CD4-positive, CD25-positive, alpha-beta regulatory T cell (primary cell): Measurements from ENCODE around the gene CABCOCO1. TPM values are rescaled to one million over a fixed set of nuclear protein-coding genes. Genes with fewer than 3 reads are reported as not detected.

Experiments used
- ATAC-seq, 2 donors: fragments of 150-1000 bp; cut with Tn5 transposase; one replicate each; pipeline ENCODE4 v1.10.0; 2021; ENCODE audit warnings: low read depth in 2 of 2, moderate number of reproducible peaks in 2 of 2, moderate library complexity in 1 of 2
- DNase-seq, 3 donors: peaks; one replicate each; pipeline versions ENCODE4 v3.0.0 to v3.0.0-alpha.2; 2012 to 2022; ENCODE audit warnings: mixed read lengths in 1 of 3
- H3K27ac ChIP-seq: one replicate; pipeline ENCODE4 v1.7.0; 2013; ENCODE audit warnings: mild to moderate bottlenecking, low read length; ENCODE audit not compliant: insufficient read depth, poor library complexity, severe bottlenecking
- H3K27me3 ChIP-seq: one replicate; pipeline ENCODE4 v1.7.0; 2013; ENCODE audit warnings: low read length; ENCODE audit not compliant: control insufficient read depth, insufficient read depth
- H3K36me3 ChIP-seq: one replicate; pipeline ENCODE4 v1.7.0; 2013; ENCODE audit warnings: mild to moderate bottlenecking, low read length, moderate library complexity; ENCODE audit not compliant: control insufficient read depth, insufficient read depth
- H3K4me1 ChIP-seq: 2 replicates; pipeline ENCODE4 v1.7.0; 2013; ENCODE audit warnings: mild to moderate bottlenecking, low read length; ENCODE audit not compliant: insufficient read depth, control insufficient read depth, poor library complexity, severe bottlenecking
- H3K4me3 ChIP-seq: one replicate; pipeline ENCODE4 v1.7.0; 2013; ENCODE audit warnings: low read depth, mild to moderate bottlenecking, low read length, moderate library complexity
- H3K9me3 ChIP-seq, 2 experiments: 1 replicate in 1 of 2; 2 replicates in 1 of 2; pipeline ENCODE4 v1.7.0; 2013; ENCODE audit warnings: low read length in 2 of 2, mild to moderate bottlenecking in 1 of 2, moderate library complexity in 1 of 2; ENCODE audit not compliant: control insufficient read depth in 2 of 2
- H3K27ac Mint-ChIP-seq, 3 donors: one replicate each; pipeline ENCODE4 v1.8.0; 2020 to 2022; ENCODE audit warnings: mild to moderate bottlenecking in 3 of 3, mixed read lengths in 3 of 3, moderate library complexity in 2 of 3
- H3K27me3 Mint-ChIP-seq: one replicate; pipeline ENCODE4 v1.8.0; 2022; ENCODE audit warnings: mild to moderate bottlenecking, mixed read lengths
- H3K36me3 Mint-ChIP-seq: one replicate; pipeline ENCODE4 v1.8.0; 2020; ENCODE audit warnings: mixed read lengths
- H3K4me1 Mint-ChIP-seq, 4 donors: one replicate each; pipeline ENCODE4 v1.8.0; 2020 to 2022; ENCODE audit warnings: mixed read lengths in 4 of 4, mild to moderate bottlenecking in 1 of 4
- H3K4me3 Mint-ChIP-seq, 4 donors: one replicate each; pipeline ENCODE4 v1.8.0; 2020 to 2022; ENCODE audit warnings: mild to moderate bottlenecking in 4 of 4, mixed read lengths in 4 of 4, moderate library complexity in 3 of 4
- H3K9me3 Mint-ChIP-seq, 7 donors: one replicate each; pipeline ENCODE4 v1.8.0; 2020 to 2022; ENCODE audit warnings: mixed read lengths in 7 of 7, mild to moderate bottlenecking in 3 of 7, moderate library complexity in 2 of 7
- polyA plus RNA-seq, 4 donors: library from polyadenylated mRNA; unstranded; fragments of 300-500 nt; fragmentation: Illumina TruSeq; gene quantifications; one replicate each; pipeline ENCODE4 v1.2.3, GENCODE V29; 2021
- total RNA-seq: library from RNA; stranded (reverse); gene quantifications from one replicate; pipeline ENCODE4 v1.2.3, GENCODE V29; 2022

The CABCOCO1 gene
- total and polyA plus RNA-seq, 5 donors from 2014 or later, result not detected

DNA sequence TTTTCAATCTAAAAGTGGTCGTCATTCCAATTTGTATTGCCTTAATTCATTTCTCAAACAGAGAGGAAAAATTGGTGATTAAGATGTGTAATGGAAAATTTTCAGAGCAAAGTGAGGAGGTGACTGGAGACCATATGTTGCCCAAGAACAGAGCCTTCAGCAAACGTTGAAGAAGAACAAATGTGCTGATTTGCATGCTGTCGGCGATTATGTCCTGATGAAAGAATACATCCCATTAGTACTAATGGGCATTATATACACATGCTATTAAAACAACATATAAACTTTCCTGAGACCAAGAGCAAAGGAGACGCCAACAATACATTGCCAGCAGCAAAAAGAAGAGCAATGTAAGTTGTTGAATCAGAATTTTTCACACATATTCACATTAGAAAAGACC is 138.8 kb downstream of the CABCOCO1 start:
- Mint-ChIP-seq H3K36me3 (no peaks in the 10 kb centered on the region), H3K9me3 (peaks cover 0 to 2% (median 0%) of the 10 kb centered on the region in 7 donors), H3K27ac (no peak overlapping the region), H3K27me3 (no peaks in the 10 kb centered on the region), H3K4me3 (no peak overlapping the region), H3K4me1 (no peaks in the 10 kb centered on the region)
- H3K9me3 ChIP-seq, result no peaks in the 10 kb centered on the region
- DNase-seq, result no peak
- no peaks in the 10 kb centered on the region for H3K36me3 ChIP-seq
- no peak overlapping the region for H3K27ac ChIP-seq
- no peak for ATAC-seq
- no peaks in the 10 kb centered on the region for H3K4me1 ChIP-seq
- no peaks in the 10 kb centered on the region for H3K27me3 ChIP-seq
- no peak overlapping the region for H3K4me3 ChIP-seq

DNA sequence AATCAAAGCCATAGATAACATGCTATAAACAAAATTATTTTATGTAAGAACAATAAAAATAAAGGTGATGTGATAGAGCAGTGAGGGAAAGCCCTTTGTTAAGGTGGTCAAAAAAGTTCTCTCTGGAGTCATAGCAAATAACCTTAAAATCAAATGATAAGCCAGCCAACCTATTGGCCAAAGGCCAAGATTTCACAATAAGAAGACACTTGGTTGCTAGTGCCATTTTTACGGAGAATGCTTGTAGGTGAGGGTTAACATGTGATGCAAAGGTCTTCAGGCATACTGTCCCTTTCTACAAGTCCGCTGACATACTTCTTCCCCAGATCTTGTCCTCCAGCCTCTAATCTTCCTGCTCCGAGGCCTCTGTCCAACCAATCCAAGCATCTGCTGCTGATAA is 140.5 kb downstream of the CABCOCO1 start:
- Histone ChIP-seq H3K36me3 (no peaks in the 10 kb centered on the region), H3K4me1 (no peaks in the 10 kb centered on the region), H3K4me3 (no peak overlapping the region), H3K27ac (no peak overlapping the region), H3K27me3 (no peaks in the 10 kb centered on the region), H3K9me3 (no peaks in the 10 kb centered on the region)
- Mint-ChIP-seq H3K27ac (no peak overlapping the region), H3K36me3 (no peaks in the 10 kb centered on the region), H3K4me3 (no peak overlapping the region), H3K27me3 (no peaks in the 10 kb centered on the region), H3K9me3 (peaks cover 0 to 2% (median 0%) of the 10 kb centered on the region in 7 donors), H3K4me1 (no peaks in the 10 kb centered on the region)
- ATAC-seq (no peak), DNase-seq (no peak)

DNA sequence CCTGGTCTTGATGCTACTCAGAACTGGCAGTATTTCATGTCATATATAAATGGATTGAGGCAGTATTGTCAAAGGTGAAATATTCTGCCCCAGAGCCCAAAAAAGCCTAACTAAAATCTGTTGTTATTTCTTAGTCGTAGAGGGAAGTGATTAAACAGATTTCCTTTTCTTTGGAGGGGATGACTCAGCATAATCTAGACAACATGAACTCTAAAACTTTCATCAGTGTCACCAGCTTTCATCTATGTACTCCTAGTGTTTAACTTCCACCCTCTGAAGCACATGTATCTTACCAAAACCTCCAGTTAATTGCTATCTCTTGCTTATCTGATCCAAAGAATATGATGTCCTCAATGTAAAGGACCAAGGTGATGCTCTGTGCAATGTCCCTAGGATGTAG is 141.7 kb downstream of the CABCOCO1 start:
- H3K27ac Mint-ChIP-seq, result no peak overlapping the region
- Histone ChIP-seq H3K27me3 (no peaks in the 10 kb centered on the region), H3K27ac (no peak overlapping the region), H3K9me3 (no peaks in the 10 kb centered on the region), H3K4me1 (no peaks in the 10 kb centered on the region), H3K4me3 (no peak overlapping the region), H3K36me3 (no peaks in the 10 kb centered on the region)
- no peaks in the 10 kb centered on the region for H3K4me1 Mint-ChIP-seq
- H3K4me3 Mint-ChIP-seq, result no peak overlapping the region
- no peaks in the 10 kb centered on the region for H3K27me3 Mint-ChIP-seq
- DNase-seq (no peak), ATAC-seq (no peak)
- no peaks in the 10 kb centered on the region for H3K36me3 Mint-ChIP-seq
- H3K9me3 Mint-ChIP-seq, result peaks cover 0 to 2% (median 0%) of the 10 kb centered on the region in 7 donors

DNA sequence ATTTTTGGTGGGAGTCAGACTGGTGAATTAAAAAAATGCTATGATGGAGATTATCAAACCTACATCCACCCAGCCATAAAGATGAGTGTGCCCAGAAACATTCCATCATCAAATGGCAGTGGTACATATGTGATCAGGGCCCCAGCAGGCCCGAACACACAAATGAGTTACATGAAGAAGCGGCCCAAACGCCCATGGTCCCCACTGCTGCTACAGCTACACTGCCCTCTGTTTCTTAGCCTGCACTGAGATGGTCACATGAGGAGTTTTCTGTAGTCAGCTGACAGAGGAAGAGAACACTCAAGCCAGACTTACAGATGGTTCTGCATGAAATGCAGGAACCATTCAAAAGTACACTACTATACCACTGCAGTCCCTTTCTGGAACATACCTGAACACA is 142.4 kb downstream of the CABCOCO1 start:
- no peak overlapping the region for H3K27ac Mint-ChIP-seq
- DNase-seq, result no peak
- peaks cover 0 to 2% (median 0%) of the 10 kb centered on the region in 7 donors for H3K9me3 Mint-ChIP-seq
- Histone ChIP-seq H3K36me3 (no peaks in the 10 kb centered on the region), H3K4me3 (no peak overlapping the region), H3K27ac (no peak overlapping the region), H3K4me1 (no peaks in the 10 kb centered on the region), H3K9me3 (no peaks in the 10 kb centered on the region), H3K27me3 (no peaks in the 10 kb centered on the region)
- H3K27me3 Mint-ChIP-seq, result no peaks in the 10 kb centered on the region
- no peak for ATAC-seq
- H3K4me1 Mint-ChIP-seq, result no peaks in the 10 kb centered on the region
- H3K36me3 Mint-ChIP-seq, result no peaks in the 10 kb centered on the region
- H3K4me3 Mint-ChIP-seq, result no peak overlapping the region

DNA sequence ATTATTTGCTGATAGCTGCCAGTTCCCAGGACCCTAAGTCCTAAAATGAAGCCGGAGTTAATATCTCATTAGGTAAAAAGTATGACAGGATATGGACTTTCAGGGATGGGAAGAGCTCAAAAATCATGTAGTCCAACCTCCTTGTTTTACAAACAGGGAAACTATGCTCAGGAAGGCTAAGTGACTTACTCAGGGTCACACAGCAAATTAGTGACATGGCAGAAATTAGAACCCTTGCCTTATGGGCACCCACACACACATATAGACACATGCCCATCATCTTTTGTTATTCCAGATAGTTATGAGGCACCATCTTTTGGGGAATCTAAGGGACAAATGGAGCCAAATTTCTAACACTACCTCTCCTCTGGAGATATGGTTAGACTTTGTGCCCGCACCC is 147.5 kb downstream of the CABCOCO1 start:
- Mint-ChIP-seq H3K27ac (no peak overlapping the region), H3K36me3 (no peaks in the 10 kb centered on the region), H3K4me1 (no peaks in the 10 kb centered on the region), H3K27me3 (peaks cover 6% of the 10 kb centered on the region), H3K9me3 (peaks cover 0 to 2% (median 0%) of the 10 kb centered on the region in 7 donors), H3K4me3 (no peak overlapping the region)
- Histone ChIP-seq H3K36me3 (no peaks in the 10 kb centered on the region), H3K4me3 (no peak overlapping the region), H3K27me3 (no peaks in the 10 kb centered on the region), H3K27ac (no peak overlapping the region), H3K9me3 (no peaks in the 10 kb centered on the region), H3K4me1 (no peaks in the 10 kb centered on the region)
- DNase-seq (no peak), ATAC-seq (no peak)

DNA sequence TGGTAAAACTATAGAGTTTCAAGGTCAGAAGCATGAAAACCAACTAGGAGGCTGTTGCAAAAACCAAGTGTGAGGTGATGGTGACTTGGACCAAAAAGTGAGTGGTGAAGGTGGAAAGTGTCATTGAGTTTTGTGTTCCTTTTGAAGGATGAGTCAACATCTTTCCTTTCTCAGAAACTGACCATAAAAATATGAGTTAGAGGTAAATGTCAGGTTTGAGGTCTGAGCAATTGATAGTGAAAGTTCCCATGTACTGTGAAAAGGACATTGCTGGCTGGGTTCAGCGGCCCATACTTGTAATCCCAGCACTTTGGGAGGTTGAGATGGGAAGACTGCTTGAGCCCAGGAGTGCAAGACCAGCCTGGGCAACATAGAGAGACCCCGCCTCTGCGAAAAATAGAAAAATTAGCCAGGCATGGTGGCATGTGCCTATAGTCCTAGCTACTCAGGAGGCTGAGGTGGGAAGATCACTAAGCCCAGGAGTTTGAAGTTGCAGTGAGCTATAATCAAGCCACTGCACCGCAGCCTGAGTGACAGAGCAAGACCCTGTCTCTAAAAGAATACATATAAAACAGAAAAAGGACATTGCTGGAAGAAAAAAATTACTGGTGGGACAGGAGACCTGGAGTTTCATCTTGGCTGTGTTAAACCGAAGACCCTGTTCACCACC is 149.5 kb downstream of the CABCOCO1 start:
- no peaks in the 10 kb centered on the region for H3K36me3 Mint-ChIP-seq
- Histone ChIP-seq H3K4me3 (no peak overlapping the region), H3K27me3 (no peaks in the 10 kb centered on the region), H3K36me3 (no peaks in the 10 kb centered on the region), H3K9me3 (no peaks in the 10 kb centered on the region), H3K4me1 (no peaks in the 10 kb centered on the region), H3K27ac (no peak overlapping the region)
- no peak overlapping the region for H3K4me3 Mint-ChIP-seq
- ATAC-seq (no peak), DNase-seq (no peak)
- peaks cover 6% of the 10 kb centered on the region for H3K27me3 Mint-ChIP-seq
- H3K9me3 Mint-ChIP-seq, result peaks cover 0 to 1% (median 0%) of the 10 kb centered on the region in 7 donors
- H3K4me1 Mint-ChIP-seq, result no peaks in the 10 kb centered on the region
- H3K27ac Mint-ChIP-seq, result peak overlapping the region in 1 of 3 donors; percentile 27

DNA sequence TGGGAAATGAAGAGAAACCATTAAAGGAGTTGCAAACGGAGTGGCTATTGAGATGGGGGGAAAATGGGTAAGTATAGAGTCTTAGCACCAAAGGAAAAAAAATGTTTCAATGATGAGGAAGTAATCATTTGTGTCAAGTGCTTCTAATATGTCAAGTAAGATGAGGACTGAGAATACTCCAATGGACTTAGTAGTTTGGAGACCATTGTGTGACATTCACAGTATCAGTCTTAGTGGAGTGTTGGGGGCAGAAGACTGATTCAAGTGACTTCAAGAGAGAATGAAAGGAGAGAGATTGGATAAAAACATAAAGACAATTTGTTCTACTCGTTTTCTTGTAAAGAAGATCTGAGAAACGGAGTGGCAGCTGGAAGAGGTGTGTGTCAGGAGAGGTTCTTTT is 150.2 kb downstream of the CABCOCO1 start:
- H3K9me3 ChIP-seq, result no peaks in the 10 kb centered on the region
- H3K4me1 Mint-ChIP-seq, result no peaks in the 10 kb centered on the region
- H3K27me3 ChIP-seq, result no peaks in the 10 kb centered on the region
- no peak overlapping the region for H3K27ac Mint-ChIP-seq
- H3K4me3 ChIP-seq, result no peak overlapping the region
- H3K36me3 Mint-ChIP-seq, result no peaks in the 10 kb centered on the region
- no peak overlapping the region for H3K4me3 Mint-ChIP-seq
- H3K9me3 Mint-ChIP-seq, result peaks cover 0 to 1% (median 0%) of the 10 kb centered on the region in 7 donors
- H3K27ac ChIP-seq, result no peak overlapping the region
- H3K4me1 ChIP-seq, result no peaks in the 10 kb centered on the region
- H3K27me3 Mint-ChIP-seq, result peaks cover 6% of the 10 kb centered on the region
- no peak for DNase-seq
- ATAC-seq, result no peak
- H3K36me3 ChIP-seq, result no peaks in the 10 kb centered on the region

DNA sequence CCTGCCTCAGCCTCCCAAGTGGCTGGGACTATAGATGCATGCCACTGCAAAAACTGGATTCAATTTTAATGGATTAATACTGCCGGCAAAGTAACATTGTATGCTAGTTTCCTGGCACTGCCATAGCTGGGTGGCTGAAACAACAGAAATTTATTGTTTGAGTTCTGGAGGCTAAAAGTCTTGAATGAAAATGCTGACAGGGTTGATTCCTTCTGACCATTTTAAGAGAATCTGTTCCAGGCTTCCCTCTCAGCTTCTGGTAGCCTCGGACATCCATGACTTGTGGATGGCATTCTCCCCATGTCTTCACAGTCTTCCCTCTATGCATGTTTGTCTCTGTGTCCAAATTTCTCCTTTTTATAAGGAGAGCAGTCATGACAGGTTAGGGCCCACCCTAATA is 151.4 kb downstream of the CABCOCO1 start:
- no peaks in the 10 kb centered on the region for H3K4me1 Mint-ChIP-seq
- H3K4me3 ChIP-seq, result no peak overlapping the region

More for the DNA sequence above, 151.4 kb downstream of the CABCOCO1 start:
- DNase-seq (no peak), ATAC-seq (no peak)
- no peaks in the 10 kb centered on the region for H3K36me3 Mint-ChIP-seq
- no peaks in the 10 kb centered on the region for H3K4me1 ChIP-seq
- peaks cover 0 to 1% (median 0%) of the 10 kb centered on the region in 7 donors for H3K9me3 Mint-ChIP-seq
- no peaks in the 10 kb centered on the region for H3K27me3 ChIP-seq
- H3K4me3 Mint-ChIP-seq, result no peak overlapping the region
- no peaks in the 10 kb centered on the region for H3K9me3 ChIP-seq
- H3K36me3 ChIP-seq, result no peaks in the 10 kb centered on the region
- H3K27ac ChIP-seq, result no peak overlapping the region
- H3K27me3 Mint-ChIP-seq, result peaks cover 6% of the 10 kb centered on the region
- no peak overlapping the region for H3K27ac Mint-ChIP-seq
